ENCODE data around the gene NDUFB3. TPM values are rescaled to one million over a fixed set of nuclear protein-coding genes. Genes with fewer than 3 reads are reported as not detected.
"Not testable (repeated sequence)": the region's sequence is repeated elsewhere in the genome, so short reads cannot be mapped to it uniquely, and the experiment has no call there.

Gene NDUFB3
- polyA plus RNA-seq, 3 donors = 92.2 to 132 (median 120) TPM

- DNase-seq (ENCODE audit: extremely low read depth in 1 of 11, low read depth in 9 of 11, low spot score in 4 of 11) = not testable (repeated sequence)
Observed at GRCh38 chr2:201117735-201118094, 45.9 kb downstream of the NDUFB3 start.

DNA sequence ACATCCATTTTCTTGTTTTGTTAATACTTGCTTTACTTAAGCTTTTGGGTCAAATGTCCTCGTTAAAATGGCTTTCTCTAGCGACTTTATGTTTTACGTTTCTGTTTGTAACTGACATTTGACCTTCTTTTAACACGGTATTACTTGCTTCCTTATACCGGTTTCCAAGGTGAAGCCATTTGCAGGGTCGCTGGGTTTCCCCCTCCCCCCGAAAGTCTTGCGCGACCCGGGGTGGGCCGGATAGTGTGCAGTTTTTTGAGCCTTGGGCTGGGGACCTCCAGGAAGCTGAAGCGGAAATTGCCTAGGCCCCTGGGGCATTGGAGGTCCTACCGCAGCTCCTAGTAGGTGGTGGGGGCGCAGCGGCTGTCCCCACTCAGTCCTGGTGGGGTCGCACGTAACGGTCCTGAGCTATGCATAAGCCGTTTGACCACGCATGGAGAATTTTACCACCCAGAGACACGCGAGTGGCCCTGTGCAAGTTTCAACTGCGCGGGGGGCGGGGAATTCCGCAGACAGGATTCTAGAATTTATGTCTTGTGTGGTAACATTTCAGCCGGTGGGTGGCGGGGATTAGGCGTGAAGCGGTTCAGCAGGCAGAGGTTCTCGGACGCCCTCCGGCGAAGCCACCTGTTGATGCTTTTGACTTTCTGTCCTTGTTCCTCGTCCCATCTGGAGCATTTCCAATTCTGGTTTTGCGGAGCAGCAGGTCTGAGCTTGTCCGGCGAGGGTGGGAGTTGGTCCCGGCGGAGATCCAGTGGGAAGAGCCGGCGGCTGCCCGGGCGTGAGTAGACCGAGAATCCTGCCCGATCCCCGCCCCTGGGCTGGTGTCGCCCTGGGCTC, 46.5 kb downstream of the NDUFB3 start:
- DNase-seq (ENCODE audit: extremely low read depth in 1 of 11, low read depth in 9 of 11, low spot score in 4 of 11) = peak in 10 of 11 donors; percentile 56 to 84 (median 73)

DNA sequence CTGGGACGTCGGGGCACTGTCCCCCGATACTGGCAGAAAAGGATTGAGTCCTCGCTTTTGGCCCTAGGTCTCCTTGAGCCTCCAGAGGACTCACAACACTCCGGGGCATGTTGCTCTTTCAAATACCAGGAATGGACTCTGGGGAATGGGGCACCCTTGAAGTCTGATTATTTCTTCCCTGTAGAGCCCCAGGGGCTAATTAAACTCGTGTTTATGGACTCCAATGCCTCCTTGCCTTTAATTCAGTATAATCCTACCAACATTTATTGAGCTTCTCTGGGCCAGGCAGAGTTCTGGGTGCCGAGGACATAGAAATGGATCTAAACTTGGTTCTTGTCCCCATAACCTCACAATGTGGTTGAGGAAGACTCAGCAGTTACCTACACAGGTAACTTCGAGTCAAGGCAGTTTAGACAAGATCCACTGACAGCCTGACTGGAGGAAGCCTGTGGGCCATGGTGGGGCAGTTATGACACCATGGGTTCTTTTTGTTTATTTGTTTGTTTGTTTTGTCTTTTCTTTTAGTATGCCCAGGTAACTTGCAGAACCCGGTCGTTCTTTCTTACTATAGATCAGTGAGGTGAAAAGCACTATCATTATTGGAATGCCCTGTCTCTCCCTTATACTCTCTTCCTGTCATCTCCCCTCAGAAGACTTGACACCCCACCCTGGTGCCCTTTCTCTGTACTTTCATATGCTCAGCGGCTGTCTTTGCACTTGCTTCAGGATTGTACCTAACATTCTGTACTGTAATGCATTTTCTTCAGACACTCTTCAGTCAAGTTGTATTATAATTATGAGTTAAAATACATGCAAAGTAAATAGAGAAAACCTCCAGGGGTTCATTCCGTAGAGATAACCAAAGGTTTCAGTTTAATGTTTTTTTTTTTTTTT, 47.4 kb downstream of the NDUFB3 start:
- peak in 2 of 11 donors; percentile 36 to 40 for DNase-seq (ENCODE audit: extremely low read depth in 1 of 11, low read depth in 9 of 11, low spot score in 4 of 11)

- no peak for DNase-seq (ENCODE audit: extremely low read depth in 1 of 11, low read depth in 9 of 11, low spot score in 4 of 11)
Observed at GRCh38 chr2:201122276-201122675, 50.5 kb downstream of the NDUFB3 start.

DNA sequence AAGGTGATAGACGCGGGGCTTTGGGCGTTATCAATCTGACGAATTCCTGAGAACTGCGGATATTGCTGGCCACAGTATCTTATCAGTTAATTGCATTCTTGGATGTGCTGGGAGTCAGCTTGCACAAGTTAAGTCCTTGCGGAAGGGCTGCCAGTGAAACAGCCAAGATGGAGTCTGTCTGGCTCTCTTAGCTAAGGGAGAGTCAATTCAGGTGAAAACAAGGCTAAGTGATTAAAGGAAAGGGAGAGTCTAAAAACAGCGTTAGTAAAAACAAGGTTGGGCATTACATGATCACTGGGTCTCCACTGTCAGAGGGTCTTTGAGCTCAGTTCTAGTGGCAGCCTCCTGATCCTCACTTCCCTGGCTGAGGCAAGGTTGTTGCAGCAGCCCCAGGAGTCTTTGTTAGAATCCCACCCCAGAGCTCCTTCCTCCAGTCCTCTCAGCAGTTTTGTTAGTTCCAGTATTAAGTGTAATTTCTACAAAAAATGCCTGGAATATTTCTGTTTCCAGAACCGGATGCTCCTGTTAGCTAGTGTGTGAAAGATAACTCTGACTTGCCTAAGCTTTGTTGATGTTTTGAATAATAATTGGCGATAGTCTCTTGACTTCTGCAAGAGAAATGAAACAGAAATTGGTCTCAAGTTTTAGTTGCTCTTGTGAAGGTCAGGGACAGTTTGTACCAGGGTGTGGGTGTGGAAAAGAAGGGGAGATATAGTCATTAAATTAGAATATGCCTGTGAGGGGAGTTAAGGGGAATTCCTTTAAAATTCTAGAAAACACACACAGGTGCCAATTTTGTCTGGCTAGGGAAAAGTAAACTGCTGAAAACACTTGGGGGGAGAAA, 54.7 kb downstream of the NDUFB3 start:
- no peak for DNase-seq (ENCODE audit: extremely low read depth in 1 of 11, low read depth in 9 of 11, low spot score in 4 of 11)

GRCh38 chr2:201127152-201127511, 55.3 kb downstream of the NDUFB3 start:
- DNase-seq (ENCODE audit: extremely low read depth in 1 of 11, low read depth in 9 of 11, low spot score in 4 of 11) = no peak

DNA sequence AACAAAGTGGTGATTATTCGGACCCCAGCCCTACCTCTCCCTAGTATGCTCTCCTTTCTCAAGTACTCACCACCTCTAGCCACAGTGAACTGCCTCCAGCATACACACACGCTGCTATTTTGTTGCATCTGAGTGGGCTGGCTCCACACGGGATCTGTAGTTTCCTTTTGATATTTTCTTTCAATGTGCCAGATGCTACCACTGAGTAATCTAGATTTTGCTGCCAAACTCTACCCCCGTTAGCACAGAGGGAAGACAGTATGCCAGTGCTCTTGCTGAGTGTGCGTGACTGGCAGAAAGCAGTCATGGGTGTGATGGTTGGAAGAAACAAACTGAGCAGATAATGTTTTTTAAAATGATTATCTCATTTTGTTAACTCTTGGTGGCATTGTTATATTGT, 55.8 kb downstream of the NDUFB3 start:
- DNase-seq (ENCODE audit: extremely low read depth in 1 of 11, low read depth in 9 of 11, low spot score in 4 of 11) = no peak

DNA sequence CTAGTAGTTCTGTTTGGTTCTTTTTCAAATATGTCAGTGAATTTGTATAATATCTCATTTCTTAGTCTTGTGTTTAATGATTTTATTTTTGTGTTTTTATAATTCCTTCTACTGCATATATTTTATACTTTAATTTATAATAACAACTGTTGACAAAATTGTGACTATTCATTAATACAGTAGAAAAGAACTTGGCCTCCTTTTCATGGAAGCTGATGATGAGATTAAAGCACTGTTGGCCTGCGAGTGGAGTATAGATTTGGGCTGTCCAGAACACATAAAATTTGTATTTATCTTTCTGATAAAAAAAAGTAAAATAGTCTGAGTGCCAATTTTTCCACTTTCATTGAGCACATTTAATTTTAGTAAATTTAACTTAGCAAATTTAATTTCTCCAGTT, 56.2 kb downstream of the NDUFB3 start:
- no peak for DNase-seq (ENCODE audit: extremely low read depth in 1 of 11, low read depth in 9 of 11, low spot score in 4 of 11)

- no peak for DNase-seq (ENCODE audit: extremely low read depth in 1 of 11, low read depth in 9 of 11, low spot score in 4 of 11)
Observed at GRCh38 chr2:201128933-201129505, 57.2 kb downstream of the NDUFB3 start.

GRCh38 chr2:201130524-201131186, 58.9 kb downstream of the NDUFB3 start:
- no peak for DNase-seq (ENCODE audit: extremely low read depth in 1 of 11, low read depth in 9 of 11, low spot score in 4 of 11)

- no peak for DNase-seq (ENCODE audit: extremely low read depth in 1 of 11, low read depth in 9 of 11, low spot score in 4 of 11)
Observed at GRCh38 chr2:201132518-201132917, 60.7 kb downstream of the NDUFB3 start.

Other genes with a start within 250 kb of the NDUFB3 start
- gene CLK1, start 207.3 kb upstream of the NDUFB3 start, polyA plus RNA-seq (ENCODE audit: insufficient read length in 3 of 3) = 100 to 1,000 TPM; 216 to 303 (median 294) TPM
- 10 to 100 TPM; 49.2 to 70.3 (median 65.1) TPM for gene PPIL3, start 182.9 kb upstream of the NDUFB3 start, polyA plus RNA-seq (ENCODE audit: insufficient read length in 3 of 3)
- gene NIF3L1, start 182.6 kb upstream of the NDUFB3 start, polyA plus RNA-seq (ENCODE audit: insufficient read length in 3 of 3) = 10 to 100 TPM; 36.3 to 53.3 (median 42.1) TPM
- 10 to 100 TPM; 28.4 to 37.3 (median 33.3) TPM for gene ORC2, start 108.3 kb upstream of the NDUFB3 start, polyA plus RNA-seq (ENCODE audit: insufficient read length in 3 of 3)
- 10 to 100 TPM; 12.5 to 17.5 (median 15.2) TPM for gene HYCC2, start 330 bp upstream of the NDUFB3 start, polyA plus RNA-seq (ENCODE audit: insufficient read length in 3 of 3)
- 10 to 100 TPM; 51.7 to 84.8 (median 64.0) TPM for gene CFLAR, start 44.2 kb downstream of the NDUFB3 start, polyA plus RNA-seq (ENCODE audit: insufficient read length in 3 of 3)
- 10 to 100 TPM in 1 of 3 donors, 1 to 10 TPM in 2; 7.9 to 12.6 (median 9.2) TPM for gene CASP10, start 111.1 kb downstream of the NDUFB3 start, polyA plus RNA-seq (ENCODE audit: insufficient read length in 3 of 3)
- 10 to 100 TPM; 11.4 to 15.3 (median 15.2) TPM for gene CASP8, start 188.5 kb downstream of the NDUFB3 start, polyA plus RNA-seq (ENCODE audit: insufficient read length in 3 of 3)

Data from renal cortex interstitium (tissue), 11 donors.